Mesothelial cell of epicardium (in vitro differentiated cells): Measurements from ENCODE around the gene ITPR1. TPM values are rescaled to one million over a fixed set of nuclear protein-coding genes. Genes with fewer than 3 reads are reported as not detected.

Experiments
- DNase-seq, 2 experiments: peaks; one replicate each; pipeline ENCODE4 v3.0.0; 2021; ENCODE audit warnings: low spot score in 2 of 2; ENCODE audit not compliant: unreplicated experiment in 2 of 2
- H3K27ac Mint-ChIP-seq: 2 replicates; pipeline ENCODE4 v1.8.0; 2021; ENCODE audit warnings: mixed read lengths
- H3K27me3 Mint-ChIP-seq: 2 replicates; pipeline ENCODE4 v1.8.0; 2021; ENCODE audit warnings: low read depth, mixed read lengths
- H3K36me3 Mint-ChIP-seq: 2 replicates; pipeline ENCODE4 v1.8.0; 2021; ENCODE audit warnings: mixed read lengths
- H3K4me1 Mint-ChIP-seq: 2 replicates; pipeline ENCODE4 v1.8.0; 2021; ENCODE audit warnings: mixed read lengths
- H3K4me3 Mint-ChIP-seq: 2 replicates; pipeline ENCODE4 v1.8.0; 2021; ENCODE audit warnings: mild to moderate bottlenecking, moderate library complexity, mixed read lengths
- H3K9me3 Mint-ChIP-seq: 2 replicates; pipeline ENCODE4 v1.8.0; 2021; ENCODE audit warnings: mixed read lengths
- total RNA-seq: library from RNA; stranded (reverse); gene quantifications from 3 replicates; pipeline ENCODE4 v1.2.1, GENCODE V29; 2021
- TF ChIP-seq, protein P1 (sequence below): fragments of 200-600 bp; sonication (generic); IDR thresholded peaks from one replicate; pipeline ENCODE4 v1.5.0; 2021; ENCODE audit warnings: antibody characterized with exemption; ENCODE audit not compliant: unreplicated experiment

The ITPR1 gene
- total RNA-seq, 1 donor from 2014 or later: 21.3 TPM

DNA sequence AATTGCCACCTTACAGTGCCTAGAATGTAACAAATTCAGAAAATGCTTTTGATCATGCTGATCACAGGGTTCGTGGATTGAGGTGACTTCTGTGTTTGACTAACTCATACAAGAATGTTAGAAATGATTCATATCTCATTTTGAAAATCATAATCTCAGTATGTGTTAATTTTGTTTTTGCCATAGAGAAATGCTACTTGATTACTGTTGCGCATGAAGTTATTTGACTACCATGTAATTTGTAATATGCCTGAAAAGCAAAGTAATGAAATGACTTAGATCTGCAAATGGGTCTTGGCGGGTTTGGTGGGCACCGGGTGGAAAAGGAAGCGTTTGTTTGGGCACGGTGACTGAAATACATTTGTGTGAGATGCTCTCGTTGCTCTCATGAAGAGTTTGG is 312.5 kb downstream of the ITPR1 start:
- H3K27me3 Mint-ChIP-seq: no peaks in the 10 kb centered on the region
- H3K9me3 Mint-ChIP-seq: no peaks in the 10 kb centered on the region
- no peak overlapping the region for H3K27ac Mint-ChIP-seq
- no peaks in the 10 kb centered on the region for H3K4me1 Mint-ChIP-seq
- H3K36me3 Mint-ChIP-seq: peaks cover 3% of the 10 kb centered on the region
- H3K4me3 Mint-ChIP-seq: no peak overlapping the region
- DNase-seq: no peak
- TF ChIP-seq, protein P1, sequence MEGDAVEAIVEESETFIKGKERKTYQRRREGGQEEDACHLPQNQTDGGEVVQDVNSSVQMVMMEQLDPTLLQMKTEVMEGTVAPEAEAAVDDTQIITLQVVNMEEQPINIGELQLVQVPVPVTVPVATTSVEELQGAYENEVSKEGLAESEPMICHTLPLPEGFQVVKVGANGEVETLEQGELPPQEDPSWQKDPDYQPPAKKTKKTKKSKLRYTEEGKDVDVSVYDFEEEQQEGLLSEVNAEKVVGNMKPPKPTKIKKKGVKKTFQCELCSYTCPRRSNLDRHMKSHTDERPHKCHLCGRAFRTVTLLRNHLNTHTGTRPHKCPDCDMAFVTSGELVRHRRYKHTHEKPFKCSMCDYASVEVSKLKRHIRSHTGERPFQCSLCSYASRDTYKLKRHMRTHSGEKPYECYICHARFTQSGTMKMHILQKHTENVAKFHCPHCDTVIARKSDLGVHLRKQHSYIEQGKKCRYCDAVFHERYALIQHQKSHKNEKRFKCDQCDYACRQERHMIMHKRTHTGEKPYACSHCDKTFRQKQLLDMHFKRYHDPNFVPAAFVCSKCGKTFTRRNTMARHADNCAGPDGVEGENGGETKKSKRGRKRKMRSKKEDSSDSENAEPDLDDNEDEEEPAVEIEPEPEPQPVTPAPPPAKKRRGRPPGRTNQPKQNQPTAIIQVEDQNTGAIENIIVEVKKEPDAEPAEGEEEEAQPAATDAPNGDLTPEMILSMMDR: no peak

DNA sequence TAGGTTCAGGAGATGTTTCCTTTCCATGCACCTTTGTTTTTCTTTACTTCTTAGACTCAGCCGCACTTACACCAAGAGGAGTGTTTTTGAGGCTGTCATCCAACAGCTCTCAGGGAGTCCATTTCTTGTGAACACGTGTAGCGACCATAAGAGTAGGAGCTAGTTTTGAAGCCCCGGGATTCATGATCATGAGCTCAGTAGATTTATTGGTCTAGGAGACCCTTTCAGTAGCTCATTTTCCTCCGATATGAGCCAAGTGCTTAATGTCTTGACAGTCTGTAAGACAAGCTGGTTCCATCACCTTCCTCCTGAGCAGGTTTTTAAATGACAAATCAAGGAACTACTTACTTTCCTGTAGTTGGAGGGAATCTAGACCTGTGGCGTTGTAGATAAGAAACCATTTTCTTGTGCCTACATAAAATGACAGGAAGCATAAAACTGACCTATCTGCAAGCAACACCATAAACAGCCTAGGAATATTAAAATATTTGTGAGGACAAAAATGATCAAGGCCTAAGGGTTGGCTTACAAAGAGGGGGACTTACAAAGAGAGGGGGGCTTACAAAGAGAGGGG is 313.5 kb downstream of the ITPR1 start:
- Mint-ChIP-seq H3K27me3 (no peaks in the 10 kb centered on the region), H3K36me3 (peaks cover 3% of the 10 kb centered on the region), H3K4me3 (no peak overlapping the region), H3K4me1 (no peaks in the 10 kb centered on the region), H3K27ac (no peak overlapping the region), H3K9me3 (no peaks in the 10 kb centered on the region)
- DNase-seq: no peak
- TF ChIP-seq, protein P1: no peak

DNA sequence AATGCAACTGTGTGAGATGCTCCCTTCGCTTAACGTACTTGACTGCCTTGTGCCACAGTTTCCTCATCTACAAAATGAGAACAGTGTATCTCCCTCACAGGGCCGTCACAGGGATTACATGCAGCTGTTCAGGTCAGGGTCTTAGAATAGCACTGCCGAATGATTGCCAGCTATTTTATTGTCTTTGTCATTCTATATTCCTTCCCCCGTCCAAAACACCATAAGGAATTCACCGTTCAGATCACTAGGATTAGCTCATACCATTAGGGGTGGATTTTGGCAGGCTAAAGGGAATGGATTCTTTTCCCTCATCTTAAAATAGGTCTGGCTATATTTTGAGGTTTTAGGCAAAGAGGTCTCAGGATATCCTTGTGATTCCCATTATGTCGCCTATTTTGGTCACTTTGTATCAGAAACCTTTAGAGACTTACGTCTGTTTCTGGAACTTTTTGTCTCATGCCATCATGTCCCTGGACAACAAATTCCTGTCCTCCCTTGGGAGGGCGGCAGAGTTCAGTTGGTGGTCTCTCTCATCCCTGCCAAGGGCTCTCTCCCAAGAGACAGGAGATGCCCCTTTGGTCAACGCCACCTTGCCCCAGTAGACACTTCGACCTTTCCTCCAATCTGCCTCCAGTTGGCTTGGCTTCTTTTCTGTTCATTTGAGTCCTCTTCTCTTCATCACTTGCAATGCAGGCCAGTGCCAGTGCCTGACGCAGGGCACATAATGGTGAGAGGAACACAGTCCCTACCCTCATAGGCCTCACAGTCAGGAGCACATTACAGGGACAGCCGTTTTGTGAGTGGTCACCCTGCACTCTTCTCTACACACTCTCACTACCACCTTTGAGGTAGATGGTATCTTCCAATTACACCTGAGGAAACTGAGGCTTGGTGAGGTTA is 314.5 kb downstream of the ITPR1 start:
- Mint-ChIP-seq H3K27me3 (no peaks in the 10 kb centered on the region), H3K9me3 (no peaks in the 10 kb centered on the region), H3K4me1 (peaks cover 3% of the 10 kb centered on the region), H3K27ac (no peak overlapping the region), H3K36me3 (no peaks in the 10 kb centered on the region), H3K4me3 (no peak overlapping the region)
- DNase-seq: no peak
- TF ChIP-seq, protein P1: no peak

DNA sequence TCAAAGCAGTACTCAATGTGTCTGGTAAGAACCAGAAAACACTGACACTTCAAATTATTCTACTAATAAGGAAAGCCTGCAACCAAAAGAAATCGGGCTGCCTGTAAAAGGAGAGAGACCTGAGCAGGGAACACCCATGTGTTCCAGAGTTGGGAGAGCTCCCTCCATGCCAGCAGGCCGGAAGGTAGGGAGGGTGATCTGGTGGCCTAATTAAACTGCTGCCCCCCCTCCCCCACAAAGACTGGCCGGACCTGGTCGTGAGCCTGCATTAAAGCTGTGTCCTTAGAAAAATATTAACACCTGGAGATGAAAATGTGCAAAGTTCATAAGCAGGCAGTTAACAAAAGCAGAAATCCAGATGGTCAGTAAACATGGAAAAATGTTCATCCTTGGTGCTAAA is 315.5 kb downstream of the ITPR1 start:
- TF ChIP-seq, protein P1: no peak
- no peaks in the 10 kb centered on the region for H3K27me3 Mint-ChIP-seq
- H3K36me3 Mint-ChIP-seq: no peaks in the 10 kb centered on the region
- peaks cover 10% of the 10 kb centered on the region for H3K4me1 Mint-ChIP-seq
- no peak overlapping the region for H3K4me3 Mint-ChIP-seq
- no peak for DNase-seq
- no peaks in the 10 kb centered on the region for H3K9me3 Mint-ChIP-seq
- no peak overlapping the region for H3K27ac Mint-ChIP-seq

DNA sequence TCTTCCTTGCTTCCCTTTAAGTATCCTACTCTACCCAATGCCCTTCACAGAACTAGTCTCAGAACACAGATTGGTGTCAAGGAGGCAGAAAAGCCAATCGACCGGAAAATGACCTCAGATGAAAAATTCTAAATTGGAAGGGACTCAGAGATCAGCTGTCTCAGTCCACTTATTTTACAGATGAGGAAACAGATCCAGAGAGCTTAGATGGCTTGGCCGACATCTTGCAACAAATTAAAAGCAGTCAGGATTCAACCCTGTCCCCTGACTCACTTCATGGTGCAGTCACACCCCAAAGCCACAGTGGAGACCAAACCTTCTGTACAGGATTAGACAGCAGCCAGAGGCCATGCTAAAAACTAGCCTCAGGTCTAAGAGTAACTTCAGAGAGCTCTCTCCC is 316.8 kb downstream of the ITPR1 start:
- H3K9me3 Mint-ChIP-seq: no peaks in the 10 kb centered on the region
- H3K36me3 Mint-ChIP-seq: peaks cover 4% of the 10 kb centered on the region
- no peak overlapping the region for H3K4me3 Mint-ChIP-seq
- peaks cover 10% of the 10 kb centered on the region for H3K4me1 Mint-ChIP-seq
- TF ChIP-seq, protein P1: no peak
- DNase-seq: no peak
- no peak overlapping the region for H3K27ac Mint-ChIP-seq
- no peaks in the 10 kb centered on the region for H3K27me3 Mint-ChIP-seq
